Measurements from ENCODE around the gene SPRR1A.
"Not testable (repeated sequence)": the region's sequence is repeated elsewhere in the genome, so short reads cannot be mapped to it uniquely, and the experiment has no call there.

The SPRR1A gene

GRCh38 chr1:152995842-152996241 is 12.0 kb downstream of the SPRR1A start:
- Histone ChIP-seq H3K9me3 (ENCODE audit: control insufficient read depth in 1 of 2, low read length in 2 of 2) (no peaks in the 10 kb centered on the region), H3K9ac (ENCODE audit: low read depth in 1 of 2, low read length in 2 of 2) (no peak overlapping the region), H3K27me3 (ENCODE audit: control insufficient read depth in 1 of 2, insufficient read depth in 2 of 2, low read length in 2 of 2) (no peaks in the 10 kb centered on the region), H3K4me1 (ENCODE audit: control insufficient read depth in 1 of 2, insufficient read depth in 2 of 2, low read length in 2 of 2) (no peaks in the 10 kb centered on the region), H3K27ac (ENCODE audit: low read depth, low read length) (no peak overlapping the region), H3K4me3 (ENCODE audit: low read depth in 1 of 2, low read length in 2 of 2) (no peak overlapping the region), H3K36me3 (ENCODE audit: control insufficient read depth in 1 of 2, insufficient read depth in 2 of 2, low read length in 2 of 2) (no peaks in the 10 kb centered on the region)

- H3K9me3 ChIP-seq (ENCODE audit: control insufficient read depth in 1 of 2, low read length in 2 of 2): no peaks in the 10 kb centered on the region
- H3K4me3 ChIP-seq (ENCODE audit: low read depth in 1 of 2, low read length in 2 of 2): no peak overlapping the region
- H3K27ac ChIP-seq (ENCODE audit: low read depth, low read length): no peak overlapping the region
- no peaks in the 10 kb centered on the region for H3K36me3 ChIP-seq (ENCODE audit: control insufficient read depth in 1 of 2, insufficient read depth in 2 of 2, low read length in 2 of 2)
- H3K9ac ChIP-seq (ENCODE audit: low read depth in 1 of 2, low read length in 2 of 2): no peak overlapping the region
- H3K27me3 ChIP-seq (ENCODE audit: control insufficient read depth in 1 of 2, insufficient read depth in 2 of 2, low read length in 2 of 2): no peaks in the 10 kb centered on the region
- H3K4me1 ChIP-seq (ENCODE audit: control insufficient read depth in 1 of 2, insufficient read depth in 2 of 2, low read length in 2 of 2): no peaks in the 10 kb centered on the region
These were observed 12.9 kb downstream of the SPRR1A start for GRCh38 chr1:152996633-152997400.

GRCh38 chr1:152997901-152998300 is 14.0 kb downstream of the SPRR1A start:
- Histone ChIP-seq H3K36me3 (ENCODE audit: control insufficient read depth in 1 of 2, insufficient read depth in 2 of 2, low read length in 2 of 2) (no peaks in the 10 kb centered on the region), H3K9ac (ENCODE audit: low read depth in 1 of 2, low read length in 2 of 2) (no peak overlapping the region), H3K4me3 (ENCODE audit: low read depth in 1 of 2, low read length in 2 of 2) (no peak overlapping the region), H3K27ac (ENCODE audit: low read depth, low read length) (no peak overlapping the region), H3K9me3 (ENCODE audit: control insufficient read depth in 1 of 2, low read length in 2 of 2) (no peaks in the 10 kb centered on the region), H3K27me3 (ENCODE audit: control insufficient read depth in 1 of 2, insufficient read depth in 2 of 2, low read length in 2 of 2) (no peaks in the 10 kb centered on the region), H3K4me1 (ENCODE audit: control insufficient read depth in 1 of 2, insufficient read depth in 2 of 2, low read length in 2 of 2) (no peaks in the 10 kb centered on the region)

- Histone ChIP-seq H3K27me3 (ENCODE audit: control insufficient read depth in 1 of 2, insufficient read depth in 2 of 2, low read length in 2 of 2) (no peaks in the 10 kb centered on the region), H3K9ac (ENCODE audit: low read depth in 1 of 2, low read length in 2 of 2) (no peak overlapping the region), H3K36me3 (ENCODE audit: control insufficient read depth in 1 of 2, insufficient read depth in 2 of 2, low read length in 2 of 2) (no peaks in the 10 kb centered on the region), H3K4me1 (ENCODE audit: control insufficient read depth in 1 of 2, insufficient read depth in 2 of 2, low read length in 2 of 2) (no peaks in the 10 kb centered on the region), H3K27ac (ENCODE audit: low read depth, low read length) (no peak overlapping the region), H3K9me3 (ENCODE audit: control insufficient read depth in 1 of 2, low read length in 2 of 2) (no peaks in the 10 kb centered on the region), H3K4me3 (ENCODE audit: low read depth in 1 of 2, low read length in 2 of 2) (no peak overlapping the region)
These were observed 14.6 kb downstream of the SPRR1A start for GRCh38 chr1:152998476-152998875.

- H3K9ac ChIP-seq (ENCODE audit: low read depth in 1 of 2, low read length in 2 of 2): no peak overlapping the region
- no peak overlapping the region for H3K27ac ChIP-seq (ENCODE audit: low read depth, low read length)
- H3K27me3 ChIP-seq (ENCODE audit: control insufficient read depth in 1 of 2, insufficient read depth in 2 of 2, low read length in 2 of 2): no peaks in the 10 kb centered on the region
- no peak overlapping the region for H3K4me3 ChIP-seq (ENCODE audit: low read depth in 1 of 2, low read length in 2 of 2)
- H3K36me3 ChIP-seq (ENCODE audit: control insufficient read depth in 1 of 2, insufficient read depth in 2 of 2, low read length in 2 of 2): no peaks in the 10 kb centered on the region
- no peaks in the 10 kb centered on the region for H3K9me3 ChIP-seq (ENCODE audit: control insufficient read depth in 1 of 2, low read length in 2 of 2)
- H3K4me1 ChIP-seq (ENCODE audit: control insufficient read depth in 1 of 2, insufficient read depth in 2 of 2, low read length in 2 of 2): no peaks in the 10 kb centered on the region
These were observed 15.9 kb downstream of the SPRR1A start for GRCh38 chr1:152999818-153000217.

- H3K27ac ChIP-seq (ENCODE audit: low read depth, low read length): no peak overlapping the region
- H3K27me3 ChIP-seq (ENCODE audit: control insufficient read depth in 1 of 2, insufficient read depth in 2 of 2, low read length in 2 of 2): no peaks in the 10 kb centered on the region
- no peaks in the 10 kb centered on the region for H3K9me3 ChIP-seq (ENCODE audit: control insufficient read depth in 1 of 2, low read length in 2 of 2)
These were observed 16.4 kb downstream of the SPRR1A start for GRCh38 chr1:153000294-153000693.

GRCh38 chr1:153001382-153001781 is 17.5 kb downstream of the SPRR1A start, which contains the start of gene SPRR3:
Gene SPRR3, plus strand, starts transcription at chr1:153001749. Its CDS starts 1,272 bp downstream, at chr1:153003021.
- Histone ChIP-seq H3K36me3 (ENCODE audit: control insufficient read depth in 1 of 2, insufficient read depth in 2 of 2, low read length in 2 of 2) (no peaks in the 10 kb centered on the region), H3K9ac (ENCODE audit: low read depth in 1 of 2, low read length in 2 of 2) (no peak within 1 kb of the TSS), H3K27me3 (ENCODE audit: control insufficient read depth in 1 of 2, insufficient read depth in 2 of 2, low read length in 2 of 2) (no peaks in the 10 kb centered on the region), H3K9me3 (ENCODE audit: control insufficient read depth in 1 of 2, low read length in 2 of 2) (no peaks in the 10 kb centered on the region), H3K4me1 (ENCODE audit: control insufficient read depth in 1 of 2, insufficient read depth in 2 of 2, low read length in 2 of 2) (no peaks in the 10 kb centered on the region), H3K4me3 (ENCODE audit: low read depth in 1 of 2, low read length in 2 of 2) (no peak within 1 kb of the TSS), H3K27ac (ENCODE audit: low read depth, low read length) (no peak within 1 kb of the TSS)

More at GRCh38 chr1:153000294-153000693, 16.4 kb downstream of the SPRR1A start:
- Histone ChIP-seq H3K36me3 (ENCODE audit: control insufficient read depth in 1 of 2, insufficient read depth in 2 of 2, low read length in 2 of 2) (no peaks in the 10 kb centered on the region), H3K9ac (ENCODE audit: low read depth in 1 of 2, low read length in 2 of 2) (no peak overlapping the region), H3K4me1 (ENCODE audit: control insufficient read depth in 1 of 2, insufficient read depth in 2 of 2, low read length in 2 of 2) (no peaks in the 10 kb centered on the region), H3K4me3 (ENCODE audit: low read depth in 1 of 2, low read length in 2 of 2) (no peak overlapping the region)

- H3K27ac ChIP-seq (ENCODE audit: low read depth, low read length); H3K4me1 ChIP-seq (ENCODE audit: control insufficient read depth in 1 of 2, insufficient read depth in 2 of 2, low read length in 2 of 2); H3K36me3 ChIP-seq (ENCODE audit: control insufficient read depth in 1 of 2, insufficient read depth in 2 of 2, low read length in 2 of 2); H3K4me3 ChIP-seq (ENCODE audit: low read depth in 1 of 2, low read length in 2 of 2); H3K9me3 ChIP-seq (ENCODE audit: control insufficient read depth in 1 of 2, low read length in 2 of 2); H3K27me3 ChIP-seq (ENCODE audit: control insufficient read depth in 1 of 2, insufficient read depth in 2 of 2, low read length in 2 of 2); H3K9ac ChIP-seq (ENCODE audit: low read depth in 1 of 2, low read length in 2 of 2): not testable (repeated sequence)
These were observed 27.4 kb downstream of the SPRR1A start for GRCh38 chr1:153011235-153011758.

GRCh38 chr1:153021829-153022228 is 37.9 kb downstream of the SPRR1A start:
- H3K36me3 ChIP-seq (ENCODE audit: control insufficient read depth in 1 of 2, insufficient read depth in 2 of 2, low read length in 2 of 2): not testable (repeated sequence)

GRCh38 chr1:153022340-153022739 is 38.5 kb downstream of the SPRR1A start:
- H3K27ac ChIP-seq (ENCODE audit: low read depth, low read length); H3K4me3 ChIP-seq (ENCODE audit: low read depth in 1 of 2, low read length in 2 of 2); H3K36me3 ChIP-seq (ENCODE audit: control insufficient read depth in 1 of 2, insufficient read depth in 2 of 2, low read length in 2 of 2); H3K9ac ChIP-seq (ENCODE audit: low read depth in 1 of 2, low read length in 2 of 2); H3K4me1 ChIP-seq (ENCODE audit: control insufficient read depth in 1 of 2, insufficient read depth in 2 of 2, low read length in 2 of 2); H3K9me3 ChIP-seq (ENCODE audit: control insufficient read depth in 1 of 2, low read length in 2 of 2); H3K27me3 ChIP-seq (ENCODE audit: control insufficient read depth in 1 of 2, insufficient read depth in 2 of 2, low read length in 2 of 2): not testable (repeated sequence)

More at GRCh38 chr1:153021829-153022228, 37.9 kb downstream of the SPRR1A start:
- H3K27ac ChIP-seq (ENCODE audit: low read depth, low read length); H3K4me3 ChIP-seq (ENCODE audit: low read depth in 1 of 2, low read length in 2 of 2); H3K4me1 ChIP-seq (ENCODE audit: control insufficient read depth in 1 of 2, insufficient read depth in 2 of 2, low read length in 2 of 2); H3K27me3 ChIP-seq (ENCODE audit: control insufficient read depth in 1 of 2, insufficient read depth in 2 of 2, low read length in 2 of 2); H3K9ac ChIP-seq (ENCODE audit: low read depth in 1 of 2, low read length in 2 of 2); H3K9me3 ChIP-seq (ENCODE audit: control insufficient read depth in 1 of 2, low read length in 2 of 2): not testable (repeated sequence)

Measured in duodenal mucosa (tissue), 2 donors.